IMR-90 (cell line): ENCODE results near the gene SNED1. TPM values are rescaled to one million over a fixed set of nuclear protein-coding genes. Genes with fewer than 3 reads are reported as not detected.

Experiments used
- ATAC-seq: fragments of 200-7000 bp; cut with Tn5 transposase; 2 replicates; pipeline ENCODE4 v1.9.1; 2020; ENCODE audit warnings: low read depth, mild to moderate bottlenecking, moderate library complexity
- BruUV-seq: library from RNA; stranded (reverse); fragments of 400-500 nt; replicated peaks from 2 replicates; lab custom pipeline; 2021; lab: Mats Ljungman, UMichigan
- CTCF ChIA-PET: fragments of 300-600 bp; formaldehyde crosslinking; extraction: SDS; loops from one replicate; lab custom pipeline; 2021; ENCODE audit warnings: antibody characterized with exemption; lab: Yijun Ruan, JAX
- POLR2A ChIA-PET: fragments of 300-600 bp; sonication (Branson Sonifier 250); formaldehyde crosslinking; loops from one replicate; lab custom pipeline; 2022; ENCODE audit warnings: antibody characterized with exemption; ENCODE audit not compliant: unreplicated experiment; lab: Charles Lee
- DNase-seq: peaks from one replicate; pipeline ENCODE4 v3.0.0; 2013
- H2AFZ ChIP-seq: replicated peaks from 2 replicates; pipeline ENCODE3; 2013; ENCODE audit warnings: low read length, mild to moderate bottlenecking; ENCODE audit not compliant: poor library complexity
- H2AK5ac ChIP-seq: 2 replicates; pipeline ENCODE4 v1.6.1; 2013; ENCODE audit warnings: low read depth, low read length, inconsistent platforms
- H2AK9ac ChIP-seq: replicated peaks from 2 replicates; pipeline ENCODE3; 2013; ENCODE audit warnings: mild to moderate bottlenecking, low read depth, low read length, moderate library complexity; ENCODE audit not compliant: poor library complexity
- H2BK120ac ChIP-seq: 2 replicates; pipeline ENCODE4 v1.6.1; 2013; ENCODE audit warnings: low read depth, low read length, inconsistent platforms
- H2BK15ac ChIP-seq: 3 replicates; pipeline ENCODE4 v1.6.1; 2013; ENCODE audit warnings: low read depth, low read length, inconsistent platforms
- H2BK20ac ChIP-seq: 2 replicates; pipeline ENCODE4 v1.6.1; 2013; ENCODE audit warnings: low read depth, mild to moderate bottlenecking, inconsistent platforms, low read length, moderate library complexity
- H2BK5ac ChIP-seq: 2 replicates; pipeline ENCODE4 v1.6.1; 2013; ENCODE audit warnings: mild to moderate bottlenecking, low read depth, low read length, inconsistent platforms; ENCODE audit not compliant: poor library complexity, severe bottlenecking
- H3K14ac ChIP-seq: replicated peaks from 2 replicates; pipeline ENCODE4 v1.6.1; 2013; ENCODE audit warnings: low read depth, low read length, inconsistent platforms
- H3K18ac ChIP-seq: 2 replicates; pipeline ENCODE4 v1.6.1; 2013; ENCODE audit warnings: low read depth, low read length, control low read depth
- H3K23ac ChIP-seq: 2 replicates; pipeline ENCODE4 v1.6.1; 2013; ENCODE audit warnings: low read depth, low read length, inconsistent platforms
- H3K27ac ChIP-seq: 2 replicates; pipeline ENCODE4 v1.5.1; 2013; ENCODE audit warnings: mild to moderate bottlenecking, control low read depth, low read length; ENCODE audit not compliant: insufficient read depth
- H3K27me3 ChIP-seq: 2 replicates; pipeline ENCODE4 v1.6.1; 2013; ENCODE audit warnings: low read length; ENCODE audit not compliant: control insufficient read depth, insufficient read depth
- H3K36me3 ChIP-seq: 2 replicates; pipeline ENCODE4 v1.6.1; 2013; ENCODE audit warnings: low read length, mixed read lengths; ENCODE audit not compliant: control insufficient read depth, insufficient read depth
- H3K4ac ChIP-seq: 2 replicates; pipeline ENCODE4 v1.6.1; 2013; ENCODE audit warnings: low read depth, low read length, inconsistent platforms
- H3K4me1 ChIP-seq: 2 replicates; pipeline ENCODE4 v1.6.1; 2013; ENCODE audit warnings: low read length, mixed read lengths; ENCODE audit not compliant: control insufficient read depth, insufficient read depth
- H3K4me2 ChIP-seq: 2 replicates; pipeline ENCODE4 v1.6.1; 2013; ENCODE audit warnings: low read depth, mild to moderate bottlenecking, control low read depth, low read length, moderate library complexity
- H3K4me3 ChIP-seq: 2 replicates; pipeline ENCODE4 v1.5.1; 2013; ENCODE audit warnings: low read depth, mild to moderate bottlenecking, control low read depth, low read length, moderate library complexity; ENCODE audit not compliant: insufficient read depth
- H3K56ac ChIP-seq: 2 replicates; pipeline ENCODE4 v1.6.1; 2013; ENCODE audit warnings: low read length, inconsistent platforms; ENCODE audit not compliant: insufficient read depth; ENCODE audit errors: extremely low read depth
- H3K79me1 ChIP-seq, 2 experiments: 2 replicates each; pipeline ENCODE4 v1.6.1; 2013; ENCODE audit warnings: low read length in 2 of 2, inconsistent platforms in 1 of 2, low read depth in 1 of 2
- H3K9ac ChIP-seq: 2 replicates; pipeline ENCODE4 v1.6.1; 2013; ENCODE audit warnings: low read depth, low read length, control low read depth
- H3K9me1 ChIP-seq: 2 replicates; pipeline ENCODE4 v1.6.1; 2013; ENCODE audit warnings: low read length, inconsistent platforms; ENCODE audit not compliant: insufficient read depth
- H3K9me3 ChIP-seq: 2 replicates; pipeline ENCODE4 v1.6.1; 2013; ENCODE audit warnings: low read length; ENCODE audit not compliant: control insufficient read depth, insufficient read depth
- H4K20me1 ChIP-seq: 2 replicates; pipeline ENCODE4 v1.6.1; 2013; ENCODE audit warnings: low read length, inconsistent platforms; ENCODE audit not compliant: insufficient read depth
- H4K5ac ChIP-seq: 2 replicates; pipeline ENCODE4 v1.6.1; 2013; ENCODE audit warnings: mild to moderate bottlenecking, low read depth, low read length, control low read depth
- H4K8ac ChIP-seq, 2 experiments: 2 replicates each; pipeline ENCODE4 v1.6.1; 2013; ENCODE audit warnings: low read depth in 2 of 2, low read length in 2 of 2, control low read depth in 1 of 2, inconsistent platforms in 1 of 2
- H4K91ac ChIP-seq: 2 replicates; pipeline ENCODE4 v1.6.1; 2013; ENCODE audit warnings: low read depth, low read length, inconsistent platforms; ENCODE audit not compliant: insufficient read depth
- BHLHE40 ChIP-seq: fragments of 150-350 bp; IDR thresholded peaks from 2 replicates; pipeline ENCODE4 v1.6.1; 2016; ENCODE audit warnings: mild to moderate bottlenecking, low read depth, low read length
- CHD1 ChIP-seq: IDR thresholded peaks from 2 replicates; pipeline ENCODE4 v1.6.1; 2012; ENCODE audit warnings: low read depth, low read length, improper control_type of control experiment
- ELK1 ChIP-seq: fragments of 150-350 bp; IDR thresholded peaks from 2 replicates; pipeline ENCODE4 v1.6.1; 2016; ENCODE audit warnings: low read depth, mild to moderate bottlenecking, low read length, moderate library complexity, borderline replicate concordance
- MXI1 ChIP-seq: IDR thresholded peaks from 2 replicates; pipeline ENCODE4 v1.6.1; 2012; ENCODE audit warnings: low read depth, mild to moderate bottlenecking, low read length, moderate library complexity, borderline replicate concordance
- NFE2L2 ChIP-seq: fragments of 150-350 bp; IDR thresholded peaks from 2 replicates; pipeline ENCODE4 v1.6.1; 2016; ENCODE audit warnings: low read depth, mild to moderate bottlenecking, low read length
- RFX5 ChIP-seq: IDR thresholded peaks from 2 replicates; pipeline ENCODE4 v1.8.0; 2012; ENCODE audit warnings: low read depth, mild to moderate bottlenecking, low read length, moderate library complexity
- WGBS, 2 experiments: methylation state at CpG; one replicate each; pipeline versions ENCODE4 v1.1.5 to v1.1.7; 2013; ENCODE audit warnings: missing lambda C conversion rate in 2 of 2; ENCODE audit not compliant: insufficient read length in 1 of 2; ENCODE audit errors: extremely low coverage in 2 of 2; 5-methylcytosine and 5-hydroxymethylcytosine counted together
- dilution Hi-C: fragments of 300-500 bp; cut with HindIII; formaldehyde crosslinking; loops from one replicate; pipeline ENCODE4 v1.14.3; 2018; ENCODE audit warnings: low sequenced_read_pairs; ENCODE audit not compliant: unreplicated experiment
- in situ Hi-C: fragments of 300-500 bp; cut with MboI; formaldehyde crosslinking; loops from 3 replicates; pipeline ENCODE4 v1.14.3; 2019; ENCODE audit warnings: low sequenced_read_pairs, inconsistent platforms, mixed read lengths
- intact Hi-C: fragments of 100-400 bp; cut with micrococcal nuclease; formaldehyde crosslinking; loops from 2 replicates; pipeline ENCODE4 v1.10.0; 2022
- polyA plus RNA-seq, 3 experiments: library from polyadenylated mRNA; depleted of rRNA; stranded (reverse); fragments of >200 nt; gene quantifications; 2 replicates each; pipeline ENCODE4 v1.2.3, GENCODE V29; 2012; ENCODE audit warnings: low replicate concordance in 1 of 3
- total RNA-seq: library from RNA; depleted of rRNA; stranded (reverse); fragments of >200 nt; gene quantifications from 2 replicates; pipeline ENCODE4 v1.2.3, GENCODE V29; 2012
- TF ChIP-seq, protein P1 (sequence below): conservative IDR thresholded peaks from 2 replicates; pipeline ENCODE4 v1.5.1; 2012; ENCODE audit warnings: mild to moderate bottlenecking, low read depth, low read length, improper control_type of control experiment
- TF ChIP-seq, protein P2 (sequence below): fragments of 150-350 bp; IDR thresholded peaks from 2 replicates; pipeline ENCODE4 v1.6.1; 2017; ENCODE audit warnings: mild to moderate bottlenecking, antibody characterized with exemption, low read length, low read depth

The SNED1 gene
- total and polyA plus RNA-seq, 2 of the 4 experiments (the other 2 are of a cell fraction), result 1.1 to 3.4 TPM

DNA sequence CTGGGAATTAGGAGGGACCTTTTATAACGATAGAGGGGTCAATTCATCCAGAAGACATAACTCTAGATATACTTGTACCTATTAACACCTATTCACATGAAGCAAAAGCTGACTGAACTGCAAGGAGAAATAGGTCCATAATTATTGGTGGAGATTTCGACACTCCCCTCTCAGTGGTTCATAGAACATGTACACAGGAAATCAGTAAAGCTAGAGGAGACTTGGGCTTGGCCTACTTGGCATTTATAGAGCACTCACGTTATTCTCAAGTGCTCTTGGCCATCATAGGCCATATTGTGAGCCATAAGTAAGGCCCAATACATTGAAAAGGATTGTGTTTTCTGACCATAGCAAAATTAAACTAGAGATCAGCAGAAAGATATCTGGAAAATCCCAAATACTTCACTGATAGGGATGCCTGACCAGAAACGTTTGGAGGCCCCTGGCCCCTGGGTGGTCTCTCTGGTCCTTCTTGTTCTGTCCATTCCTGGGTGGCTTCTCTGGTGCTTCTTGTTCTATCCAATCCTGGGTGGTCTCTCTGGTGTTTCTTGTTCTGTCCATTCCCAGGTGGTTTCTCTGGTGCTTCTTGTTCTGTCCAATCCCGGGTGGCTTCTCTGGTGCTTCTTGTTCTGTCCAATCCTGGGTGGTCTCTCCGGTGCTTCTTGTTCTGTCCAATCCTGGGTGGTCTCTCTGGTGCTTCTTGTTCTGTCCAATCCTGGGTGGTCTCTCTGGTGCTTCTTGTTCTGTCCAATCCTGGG is 49.0 kb downstream of the SNED1 start:
- H3K14ac ChIP-seq, result no peak overlapping the region
- no peak overlapping the region for H3K4me2 ChIP-seq
- peaks cover 21% of the 10 kb centered on the region for H3K36me3 ChIP-seq
- H3K79me1 ChIP-seq, result no peaks in the 10 kb centered on the region
- no peak overlapping the region for H3K4ac ChIP-seq
- no peak overlapping the region for H3K27ac ChIP-seq
- H2AK5ac ChIP-seq, result no peak overlapping the region
- no peaks in the 10 kb centered on the region for H4K20me1 ChIP-seq
- no peak overlapping the region for H3K18ac ChIP-seq
- H2AK9ac ChIP-seq, result no peak overlapping the region
- H2AFZ ChIP-seq, result no peak overlapping the region
- intact Hi-C loops, result no loop called here
- dilution Hi-C loops, result no loop called here
- no peak overlapping the region for H4K91ac ChIP-seq
- no peaks in the 10 kb centered on the region for H3K9me1 ChIP-seq
- no peak overlapping the region for H2BK20ac ChIP-seq
- in situ Hi-C loops, result no loop called here
- peaks cover 5% of the 10 kb centered on the region for H3K9me3 ChIP-seq
- H3K4me3 ChIP-seq, result no peak overlapping the region
- no peak overlapping the region for H3K56ac ChIP-seq
- H4K8ac ChIP-seq, result no peak overlapping the region
- no peak for DNase-seq
- no peak overlapping the region for H2BK5ac ChIP-seq
- ATAC-seq, result no peak
- H2BK120ac ChIP-seq, result no peak overlapping the region
- WGBS, 2 experiments, result 29% methylated on average over 1 of the region's 6 CpGs; no CpG with 5 or more reads in 1 of the 2 experiments
- no peak overlapping the region for H3K23ac ChIP-seq
- no TSS peak for BruUV-seq
- H3K4me1 ChIP-seq, result no peaks in the 10 kb centered on the region; the same call in 1 of the 2 replicates
- no peak overlapping the region for H2BK15ac ChIP-seq
- H3K27me3 ChIP-seq, result no peaks in the 10 kb centered on the region
- no peak overlapping the region for H3K9ac ChIP-seq
- ChIA-PET CTCF (no interaction called here), POLR2A (no interaction called here)
- no peak overlapping the region for H4K5ac ChIP-seq
- TF ChIP-seq RFX5 (no peak), NFE2L2 (no peak), ELK1 (no peak), BHLHE40 (no peak), MXI1 (no peak), CHD1 (no peak)
- TF ChIP-seq, protein P1, sequence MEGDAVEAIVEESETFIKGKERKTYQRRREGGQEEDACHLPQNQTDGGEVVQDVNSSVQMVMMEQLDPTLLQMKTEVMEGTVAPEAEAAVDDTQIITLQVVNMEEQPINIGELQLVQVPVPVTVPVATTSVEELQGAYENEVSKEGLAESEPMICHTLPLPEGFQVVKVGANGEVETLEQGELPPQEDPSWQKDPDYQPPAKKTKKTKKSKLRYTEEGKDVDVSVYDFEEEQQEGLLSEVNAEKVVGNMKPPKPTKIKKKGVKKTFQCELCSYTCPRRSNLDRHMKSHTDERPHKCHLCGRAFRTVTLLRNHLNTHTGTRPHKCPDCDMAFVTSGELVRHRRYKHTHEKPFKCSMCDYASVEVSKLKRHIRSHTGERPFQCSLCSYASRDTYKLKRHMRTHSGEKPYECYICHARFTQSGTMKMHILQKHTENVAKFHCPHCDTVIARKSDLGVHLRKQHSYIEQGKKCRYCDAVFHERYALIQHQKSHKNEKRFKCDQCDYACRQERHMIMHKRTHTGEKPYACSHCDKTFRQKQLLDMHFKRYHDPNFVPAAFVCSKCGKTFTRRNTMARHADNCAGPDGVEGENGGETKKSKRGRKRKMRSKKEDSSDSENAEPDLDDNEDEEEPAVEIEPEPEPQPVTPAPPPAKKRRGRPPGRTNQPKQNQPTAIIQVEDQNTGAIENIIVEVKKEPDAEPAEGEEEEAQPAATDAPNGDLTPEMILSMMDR, result no peak
- TF ChIP-seq, protein P2, sequence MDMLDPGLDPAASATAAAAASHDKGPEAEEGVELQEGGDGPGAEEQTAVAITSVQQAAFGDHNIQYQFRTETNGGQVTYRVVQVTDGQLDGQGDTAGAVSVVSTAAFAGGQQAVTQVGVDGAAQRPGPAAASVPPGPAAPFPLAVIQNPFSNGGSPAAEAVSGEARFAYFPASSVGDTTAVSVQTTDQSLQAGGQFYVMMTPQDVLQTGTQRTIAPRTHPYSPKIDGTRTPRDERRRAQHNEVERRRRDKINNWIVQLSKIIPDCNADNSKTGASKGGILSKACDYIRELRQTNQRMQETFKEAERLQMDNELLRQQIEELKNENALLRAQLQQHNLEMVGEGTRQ, result no peak
